NK-92 treated with Interleukin-12 subunit alpha and Interleukin-12 subunit beta, amount 100 ng/mL, for 24 hours (cell line): ENCODE measurements around the gene NSFL1C.
"Not testable (repeated sequence)": the region's sequence is repeated elsewhere in the genome, so short reads cannot be mapped to it uniquely, and the experiment has no call there.

Source experiments
- DNase-seq: peaks from one replicate; lab custom pipeline; 2025; lab: John Stamatoyannopoulos, UW

Gene NSFL1C

DNA sequence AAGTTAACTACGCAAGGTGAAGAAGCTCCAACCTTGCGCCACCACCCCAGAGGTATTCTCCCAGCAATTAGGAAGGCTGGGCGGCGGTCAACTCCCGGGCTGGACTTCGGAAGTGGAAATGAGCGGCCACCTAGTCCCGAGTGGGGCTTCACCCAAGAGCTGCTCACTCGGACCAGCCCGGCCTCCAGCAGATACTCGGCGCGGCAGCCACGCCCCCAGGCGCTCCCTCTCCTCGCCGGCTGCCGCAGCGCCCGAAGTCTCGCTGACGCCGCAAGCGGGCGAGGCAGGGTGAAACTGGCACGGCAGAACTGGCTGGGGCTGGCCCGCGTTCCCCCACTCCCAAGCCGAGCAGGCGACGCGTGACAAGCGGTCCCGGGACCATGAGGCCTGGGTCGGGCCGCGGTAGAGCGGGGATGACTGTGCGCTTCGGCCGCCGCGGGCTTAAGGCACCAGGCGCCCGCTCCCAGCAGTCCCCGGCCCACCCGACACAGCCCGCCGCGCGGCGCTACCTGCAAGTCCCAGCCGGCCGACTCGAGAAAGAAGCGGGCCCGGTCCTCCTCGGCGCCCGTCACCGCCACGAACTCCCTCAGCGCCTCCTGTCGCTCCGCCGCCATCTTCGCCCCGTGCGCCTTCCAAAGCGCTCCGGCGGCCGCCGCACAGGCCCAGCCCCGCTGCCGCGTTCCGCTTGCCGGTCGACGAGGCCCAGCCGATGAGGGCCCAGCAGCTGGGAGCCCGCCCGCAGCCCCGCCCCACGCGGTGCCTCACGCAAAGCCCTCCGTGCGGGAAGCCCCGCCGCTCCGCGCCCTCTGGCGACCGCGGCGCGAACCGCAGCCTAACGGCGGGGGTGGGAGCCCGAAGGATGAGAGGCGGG is at the start of gene NSFL1C:
NSFL1C (minus strand) TSS at position 639 of the 871 bp plus-strand sequence; CDS start at position 614, 25 bp downstream.
- DNase-seq: peak; percentile 92

DNA sequence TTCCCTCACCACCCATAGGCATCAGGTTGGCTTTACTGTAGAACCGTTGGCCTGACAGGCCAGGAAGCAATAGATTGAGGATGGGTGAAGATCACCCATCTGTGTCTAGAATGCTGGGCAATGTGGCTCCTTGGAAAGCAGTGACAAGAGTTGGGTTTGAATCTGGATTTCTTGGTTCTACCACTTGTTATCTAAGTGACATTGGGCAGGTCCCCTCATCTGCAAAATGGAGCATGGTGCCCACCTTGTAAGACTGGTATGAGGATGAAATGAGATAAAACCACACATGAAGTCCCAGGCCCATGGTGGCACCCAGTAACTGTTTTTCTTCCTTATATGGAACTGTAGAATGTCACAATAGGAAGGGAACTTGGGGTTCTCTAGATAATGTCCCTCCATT is 47.2 kb upstream of the NSFL1C start:
- no peak for DNase-seq

DNA sequence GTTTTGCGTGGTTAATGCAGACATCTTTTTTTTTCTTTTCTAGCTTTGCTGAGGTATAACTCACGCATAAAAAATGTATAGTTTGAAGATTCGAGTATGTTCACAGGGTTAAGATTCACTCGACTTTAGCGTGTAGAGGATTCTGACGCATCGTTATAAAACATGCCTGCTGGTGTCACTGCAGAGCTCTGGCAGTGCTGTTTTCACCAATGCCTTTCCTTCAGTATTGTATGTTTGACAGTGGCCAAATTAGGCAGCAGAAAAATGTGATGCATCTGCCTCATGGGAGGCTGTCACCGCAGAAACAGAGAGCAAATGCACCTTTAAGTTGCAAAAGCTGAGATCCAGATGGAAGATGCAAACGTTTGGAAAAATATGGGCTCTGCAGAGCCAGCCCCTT is 42.6 kb upstream of the NSFL1C start:
- no peak for DNase-seq

DNA sequence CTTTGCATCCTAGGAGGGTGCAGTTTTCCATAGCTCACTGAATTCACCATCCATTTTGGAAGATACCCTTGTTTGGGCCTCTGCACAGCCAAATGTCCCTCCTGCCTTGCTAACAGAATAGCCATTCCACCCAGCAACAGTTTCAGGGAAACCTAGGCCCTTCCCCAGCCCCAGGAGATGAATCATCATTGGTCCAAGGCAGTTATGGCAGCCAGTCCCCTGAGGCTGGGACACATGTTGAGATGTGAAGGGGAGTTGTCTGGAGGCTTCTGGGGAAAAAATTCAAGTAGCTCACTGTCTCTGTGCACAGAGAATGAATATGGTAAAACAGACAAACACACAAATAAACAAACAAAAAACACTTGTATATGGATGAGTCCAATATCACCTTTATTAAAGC is 41.9 kb upstream of the NSFL1C start:
- no peak for DNase-seq

DNA sequence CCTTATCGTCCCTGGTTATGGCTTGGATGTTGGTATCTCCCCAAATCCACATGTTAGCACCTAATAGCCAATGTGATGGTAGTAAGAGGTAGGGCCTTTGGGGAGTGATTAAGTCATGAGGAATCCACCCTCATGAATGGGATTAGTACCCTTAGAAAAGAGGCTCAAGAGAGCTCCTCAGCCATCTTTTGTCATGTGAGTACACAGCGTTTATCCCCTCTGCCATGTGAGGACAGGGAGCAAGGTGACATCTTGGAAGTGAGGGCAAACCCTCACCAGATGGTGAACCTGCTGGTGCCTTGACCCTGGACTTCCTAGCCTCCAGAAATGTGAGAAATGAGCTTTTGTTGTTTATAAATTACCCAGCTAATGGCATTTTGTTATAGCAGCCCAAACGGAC is 40.6 kb upstream of the NSFL1C start:
- DNase-seq: no peak

DNA sequence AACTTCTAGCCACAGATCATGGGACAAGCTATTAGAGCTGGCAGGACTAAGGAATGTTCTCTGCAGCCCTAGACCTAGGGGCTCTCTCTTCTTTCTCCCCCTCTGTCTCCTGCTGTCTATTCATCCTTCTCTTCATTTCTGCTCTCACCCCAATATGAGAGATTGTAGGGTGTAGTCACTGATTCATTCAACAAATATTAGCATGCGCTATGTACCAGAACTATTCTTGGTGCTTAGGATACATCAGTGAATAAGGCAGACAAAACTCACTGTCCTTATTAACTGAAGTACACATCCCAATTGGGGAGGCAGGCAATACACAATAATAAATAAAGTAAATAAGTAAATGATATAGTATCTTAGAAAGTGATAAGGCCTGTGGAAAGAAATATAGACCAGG is 39.2 kb upstream of the NSFL1C start:
- DNase-seq: no peak

DNA sequence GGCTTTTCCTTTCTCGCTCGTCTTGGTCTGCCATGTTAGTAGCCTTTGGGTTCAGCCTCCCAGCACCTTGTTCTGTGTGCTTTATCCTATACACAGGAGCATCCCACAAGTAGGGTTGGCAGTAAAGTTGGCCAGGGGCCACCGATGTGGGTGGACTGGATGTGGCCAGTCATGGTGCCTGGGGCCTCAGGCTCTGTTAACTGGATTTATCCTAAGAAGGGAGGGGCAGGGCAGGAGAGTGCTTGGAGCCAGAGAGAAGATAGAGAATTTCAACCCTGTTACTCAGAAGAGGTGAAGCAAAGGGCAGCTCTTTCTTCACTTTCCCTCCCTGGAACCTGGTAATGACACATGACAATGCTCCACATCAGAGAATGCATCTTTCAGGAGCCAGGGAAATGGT is 38.7 kb upstream of the NSFL1C start:
- DNase-seq: no peak

DNA sequence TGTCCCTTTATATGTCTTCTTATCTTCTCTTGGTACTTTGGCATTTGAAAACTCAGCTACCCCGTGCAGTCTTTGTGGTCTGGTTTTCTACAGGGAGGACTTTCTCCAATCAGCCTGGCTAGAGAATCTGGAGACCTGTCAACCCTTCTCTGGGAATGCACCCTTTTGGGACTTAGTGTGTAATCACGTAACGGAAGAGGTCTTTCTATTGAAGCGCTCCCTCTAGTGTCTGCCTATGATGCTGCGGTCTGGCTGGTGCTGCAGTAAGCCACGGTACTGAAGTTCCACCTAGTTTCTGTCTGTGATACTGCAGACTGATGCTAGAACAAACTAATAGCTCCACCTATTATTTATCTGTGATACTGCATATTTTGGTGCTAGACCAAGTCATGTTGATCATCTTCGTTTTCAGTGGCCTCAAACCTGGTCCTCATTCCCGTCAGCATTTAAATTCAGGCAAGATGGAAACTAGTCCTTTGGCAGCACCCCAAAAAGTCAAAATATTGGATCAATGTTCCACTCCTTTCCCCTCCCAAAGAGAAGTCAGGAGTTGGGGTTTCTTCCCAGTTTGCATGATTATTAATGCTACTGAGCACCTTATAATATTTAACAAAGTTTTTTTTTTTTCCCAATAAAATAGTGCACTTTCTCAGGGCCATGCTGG is 37.0 kb upstream of the NSFL1C start:
- DNase-seq: peak; percentile 52

DNA sequence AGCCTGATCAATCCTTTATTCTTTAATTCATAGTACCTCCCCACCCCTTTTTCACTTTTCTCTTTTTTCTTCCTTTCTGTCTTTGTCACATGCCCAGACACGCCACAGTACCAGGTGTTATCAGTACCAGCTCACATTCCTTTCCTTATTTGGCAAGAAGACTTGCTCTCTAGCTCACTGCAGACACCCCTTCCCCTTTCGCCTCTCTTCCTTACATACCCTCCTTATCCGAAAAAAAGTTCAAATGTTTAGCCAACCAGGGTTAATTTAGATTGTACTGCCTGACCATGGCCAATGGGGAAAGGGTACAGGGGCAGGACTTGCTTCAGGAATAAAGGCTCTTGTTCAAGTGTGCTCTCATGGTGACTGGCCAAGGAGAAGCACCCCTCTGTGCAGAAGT is 33.8 kb upstream of the NSFL1C start:
- no peak for DNase-seq

DNA sequence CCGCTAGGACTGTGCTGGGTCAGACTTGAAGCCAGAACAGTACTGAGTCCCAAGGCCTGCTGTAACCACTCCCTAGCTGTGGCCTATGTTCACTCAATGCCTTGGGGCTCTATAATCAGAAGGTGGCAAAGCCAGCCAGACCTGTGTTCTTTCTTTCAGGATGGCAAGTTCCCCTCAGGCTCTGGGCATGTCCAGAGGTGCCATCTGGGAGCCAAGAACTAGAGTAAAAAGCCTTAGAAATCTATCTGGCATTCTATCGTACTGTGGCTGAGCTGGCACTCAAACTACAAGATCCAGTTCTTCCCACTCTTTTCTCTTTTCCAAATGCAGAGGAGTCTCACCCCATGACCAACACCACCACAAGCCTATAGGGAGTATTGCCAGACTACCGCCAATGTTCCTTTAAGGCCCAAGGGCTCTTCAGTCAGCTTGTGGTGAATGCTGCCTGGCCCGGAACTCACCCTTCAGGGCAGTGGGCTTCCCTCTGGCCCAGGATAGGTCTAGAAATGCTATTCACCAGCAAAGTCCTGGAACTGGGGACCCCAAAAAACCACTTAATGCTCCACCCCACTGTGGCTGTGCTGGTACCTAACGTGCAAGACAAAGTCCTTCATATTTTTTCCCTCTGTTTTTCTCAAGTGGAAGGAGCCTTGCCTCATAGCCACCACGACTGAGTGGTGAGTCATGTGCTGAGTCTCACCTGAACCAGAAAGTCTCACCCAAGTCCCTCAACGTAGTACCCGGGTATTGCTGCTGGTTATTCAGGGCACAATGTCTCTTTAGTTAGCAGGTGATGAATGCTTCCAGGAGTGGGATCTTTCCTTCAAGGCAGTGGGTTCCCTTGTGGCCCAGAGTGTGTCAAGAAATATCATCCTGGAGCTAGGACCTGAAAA is 33.1 kb upstream of the NSFL1C start:
- DNase-seq: no peak

DNA sequence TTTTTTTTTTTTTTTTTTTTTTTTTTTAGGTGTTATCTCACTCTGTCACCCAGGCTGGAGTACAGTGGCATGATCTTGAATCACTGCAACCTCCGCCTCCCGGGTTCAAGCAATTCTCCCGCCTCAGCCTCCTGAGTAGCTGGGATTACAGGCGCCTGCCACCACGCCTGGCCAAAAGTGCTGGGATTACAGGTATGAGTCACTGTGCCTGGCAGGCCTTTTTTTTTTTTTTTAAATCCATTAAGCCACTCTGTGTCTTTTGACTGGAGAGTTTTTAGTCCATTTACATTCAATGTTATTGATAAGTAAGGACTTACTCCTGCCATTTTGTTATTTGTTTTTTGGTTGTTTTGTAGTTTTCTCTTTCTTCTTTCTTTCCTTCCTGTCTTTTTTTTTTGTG is 30.7 kb upstream of the NSFL1C start:
- not testable (repeated sequence) for DNase-seq

DNA sequence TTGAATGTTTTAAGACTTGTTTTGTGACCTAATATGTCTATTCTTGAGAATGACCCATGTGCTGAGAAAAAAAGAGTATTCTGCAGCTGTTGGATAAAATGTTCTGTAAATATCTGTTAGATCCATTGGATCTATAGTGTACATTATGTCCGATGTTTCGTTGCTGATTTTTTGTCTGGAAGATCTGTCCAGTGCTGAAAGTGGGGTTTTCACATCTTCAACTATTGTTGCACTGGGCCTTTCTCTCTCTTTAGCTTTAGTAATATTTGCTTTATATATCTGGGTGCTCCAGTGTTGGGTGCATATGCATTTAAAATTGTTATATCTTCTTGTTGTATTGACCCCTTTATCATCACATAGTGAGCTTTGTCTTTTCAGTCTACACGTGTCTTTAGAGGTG is 30.3 kb upstream of the NSFL1C start:
- DNase-seq: no peak

DNA sequence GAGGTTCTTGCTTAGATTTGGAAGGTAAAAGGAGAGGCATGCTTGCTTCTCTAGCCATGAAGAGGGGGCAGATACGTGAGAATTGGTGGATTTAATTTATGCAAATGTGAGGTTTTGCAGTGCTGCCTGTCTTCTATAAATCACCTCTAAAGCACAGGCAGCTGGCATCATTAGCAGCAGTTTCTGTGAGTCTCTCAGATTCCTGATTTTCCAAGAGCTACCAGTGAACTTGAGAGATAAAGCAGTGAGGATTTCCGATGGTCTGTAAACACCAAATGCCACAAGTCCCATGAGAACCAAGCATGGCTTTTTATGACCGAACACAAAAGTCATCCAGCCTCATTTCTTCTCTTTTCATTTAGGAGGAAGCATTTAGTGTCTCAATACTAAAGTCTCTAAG is 27.8 kb upstream of the NSFL1C start:
- no peak for DNase-seq

DNA sequence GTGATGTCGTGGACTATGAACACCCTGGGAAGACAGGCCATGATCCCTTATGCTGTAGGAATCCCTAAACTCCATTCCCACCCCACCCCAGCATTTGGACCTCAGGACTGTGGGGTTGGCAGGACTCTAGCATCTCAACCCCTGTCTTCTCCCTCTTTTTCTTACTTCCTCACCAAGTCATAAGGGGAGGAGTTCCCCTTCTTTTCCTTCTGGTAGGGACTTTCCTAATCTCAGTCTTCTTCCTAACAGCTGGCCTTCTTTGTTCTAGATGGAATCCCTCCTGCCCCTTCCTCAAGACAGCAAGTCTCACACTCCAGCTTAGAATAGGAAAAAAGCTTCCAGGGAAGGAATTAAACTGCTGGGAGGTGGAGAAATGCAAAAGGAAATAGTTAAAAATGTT is 26.9 kb upstream of the NSFL1C start:
- no peak for DNase-seq

DNA sequence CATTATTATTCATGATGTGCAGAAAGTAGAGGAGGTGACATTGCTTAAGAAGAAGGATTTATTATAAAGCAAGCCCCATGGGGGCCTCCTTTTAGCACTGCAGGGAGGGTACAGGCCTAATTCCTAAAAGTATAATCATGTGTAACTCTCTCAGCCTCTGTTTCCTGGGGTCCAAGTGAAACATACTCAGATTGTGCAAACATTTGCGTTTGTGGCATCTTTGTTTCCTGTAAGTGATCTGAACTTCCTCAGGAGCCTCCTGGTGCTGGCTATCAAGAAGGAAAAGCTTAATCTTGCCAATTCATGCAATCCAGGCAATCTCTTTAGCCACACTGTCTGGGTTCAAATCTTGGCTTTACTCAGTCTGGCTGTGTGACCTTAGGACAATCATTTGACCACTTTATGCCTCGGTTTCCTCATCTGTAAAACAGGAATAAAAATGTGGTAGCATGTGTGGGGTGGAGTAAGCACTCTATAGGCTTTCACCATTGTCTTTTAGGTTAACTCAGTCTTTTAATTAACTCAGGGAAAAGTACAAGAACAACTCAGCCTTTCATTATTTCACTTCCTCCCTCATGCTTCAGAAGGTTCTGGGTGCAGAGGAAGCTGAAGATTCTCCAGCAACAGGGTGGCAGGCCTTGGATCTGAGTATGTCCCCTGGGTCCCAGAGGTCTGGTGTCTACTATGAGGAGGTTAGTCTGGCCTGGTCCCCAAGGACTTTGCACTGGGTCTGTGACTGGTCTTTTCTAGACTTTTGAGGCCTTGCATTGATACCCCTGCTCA is 25.4 kb upstream of the NSFL1C start:
- DNase-seq: no peak

DNA sequence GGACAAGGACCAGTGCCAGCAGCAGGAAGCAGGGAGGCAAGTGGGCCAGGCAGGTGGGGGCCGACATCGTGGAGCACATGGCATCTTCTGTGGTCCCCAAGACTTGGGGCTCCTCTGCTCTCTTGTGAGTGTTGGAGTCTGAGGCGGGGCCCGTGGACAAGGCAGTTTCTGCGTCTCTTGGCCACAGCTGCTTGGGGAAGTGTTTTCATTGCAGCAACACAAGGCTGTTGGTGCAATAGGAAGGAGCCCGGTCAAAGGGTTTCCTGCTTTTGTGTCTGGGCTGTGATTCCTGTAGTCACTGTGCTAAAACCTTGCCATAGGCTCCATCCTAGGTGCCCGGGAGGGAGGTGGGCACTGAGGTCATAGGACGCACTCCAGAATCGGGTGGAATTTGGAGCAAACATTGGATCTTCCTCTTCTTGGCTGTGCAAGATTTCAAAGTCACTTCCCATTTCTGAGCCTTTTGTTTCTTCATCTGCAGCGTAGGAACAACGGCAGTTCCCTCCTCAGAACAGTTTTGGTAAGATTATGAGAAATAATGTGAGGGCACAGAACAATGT is 24.7 kb upstream of the NSFL1C start, which contains the start of gene SIRPB2:
SIRPB2 (minus strand) TSS at position 140 of the 560 bp plus-strand sequence; CDS start at position 79, 61 bp downstream.
- no peak for DNase-seq

DNA sequence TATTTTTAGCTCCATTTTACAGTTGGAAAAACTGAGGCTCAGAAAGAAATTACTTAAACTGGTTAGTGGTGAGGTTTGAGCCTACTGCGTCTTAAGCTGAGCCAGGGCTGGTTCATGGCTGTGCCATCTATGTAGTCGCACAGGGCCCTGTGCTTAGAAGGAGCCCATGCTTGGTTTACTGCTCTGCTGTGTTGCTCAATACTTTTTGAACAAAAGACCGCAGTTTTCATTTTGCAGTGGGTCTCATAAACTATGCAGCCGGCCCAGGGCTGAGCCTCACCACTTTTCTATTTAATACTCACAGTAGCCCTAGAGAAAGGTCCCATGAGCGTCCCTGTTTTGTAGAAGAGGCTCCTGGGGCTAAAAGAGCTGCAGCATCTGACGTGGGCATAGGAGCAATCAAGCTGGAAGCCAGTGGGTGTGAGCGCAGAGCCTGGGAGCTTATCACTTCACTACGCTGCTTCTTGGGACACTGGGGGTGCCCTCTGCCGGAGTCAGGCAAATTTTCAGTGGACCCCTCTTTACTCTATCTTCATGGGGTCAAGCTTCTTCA is 24.1 kb upstream of the NSFL1C start:
- no peak for DNase-seq

DNA sequence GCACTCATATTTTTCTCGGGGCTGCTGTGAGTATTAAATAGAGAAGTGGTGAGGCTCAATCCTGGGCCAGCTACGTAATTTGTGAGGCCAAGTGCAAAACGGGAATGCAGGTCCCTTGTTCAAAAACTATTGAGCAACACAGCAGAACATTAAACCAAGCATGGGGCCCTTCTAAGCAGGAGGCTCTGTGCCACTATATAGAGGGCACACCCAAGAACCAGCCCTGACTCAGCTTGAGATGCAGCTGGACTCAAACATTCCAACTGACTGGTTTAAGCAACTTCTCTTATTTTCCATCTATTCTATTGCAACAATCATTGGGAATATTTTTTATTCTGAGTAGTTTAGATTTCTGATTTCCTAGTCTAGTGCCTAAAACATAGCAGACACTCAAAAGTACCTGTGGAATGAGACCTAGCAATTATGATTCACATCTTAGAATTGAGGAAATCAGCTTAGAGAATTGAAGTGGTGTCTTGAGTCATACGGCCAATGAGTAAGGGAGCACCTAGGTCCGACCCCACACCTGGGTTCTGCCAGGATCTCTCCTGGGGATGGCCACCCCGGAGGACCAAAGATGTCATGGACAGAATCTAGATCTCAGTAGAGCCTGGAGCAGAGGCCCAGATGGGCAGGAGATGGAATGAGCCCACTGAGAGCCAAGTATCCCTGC is 23.3 kb upstream of the NSFL1C start:
- no peak for DNase-seq

DNA sequence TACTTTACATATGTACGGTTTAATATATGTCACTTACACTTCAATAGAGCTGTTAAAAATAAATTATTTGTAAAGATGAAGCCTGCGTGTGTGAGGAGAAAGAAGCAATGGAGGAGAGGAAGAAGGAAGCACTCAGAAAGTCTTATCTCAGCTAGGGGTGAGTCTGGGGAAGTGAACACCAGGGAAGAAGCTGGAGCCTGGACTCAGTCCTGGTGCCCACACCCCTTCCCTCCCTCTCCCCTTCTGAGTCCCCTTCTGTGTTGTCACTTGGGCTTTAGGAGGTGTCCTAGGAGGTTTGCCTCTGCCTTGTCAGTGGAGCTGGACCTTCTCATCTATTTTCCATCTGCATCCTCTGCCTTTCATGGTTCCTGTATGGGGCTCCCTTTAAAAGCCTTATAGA is 22.7 kb upstream of the NSFL1C start:
- DNase-seq: no peak

DNA sequence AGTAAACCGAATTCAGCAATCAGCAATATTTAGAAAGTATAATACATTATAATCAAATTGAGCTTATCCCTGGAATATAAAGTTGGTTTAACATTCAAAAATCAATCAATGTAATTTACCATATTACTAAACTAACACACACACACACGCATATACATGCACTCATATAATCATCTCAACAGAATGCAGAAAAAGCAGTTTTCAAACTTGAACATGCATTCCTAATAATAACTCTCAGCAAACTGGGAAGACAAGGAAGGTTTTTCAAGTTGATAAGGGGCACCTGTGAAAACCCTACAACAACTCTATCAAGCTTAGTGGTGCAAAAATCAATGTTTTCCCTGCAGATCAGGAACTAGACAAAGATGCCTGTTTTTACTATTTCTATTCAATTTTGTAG is 19.9 kb upstream of the NSFL1C start:
- DNase-seq: no peak
